HG03066 (cell line): ENCODE measurements around the gene DCT.
"Not testable (repeated sequence)": the region's sequence is repeated elsewhere in the genome, so short reads cannot be mapped to it uniquely, and the experiment has no call there.

ENCODE experiments used
- ATAC-seq: cut with Tn5 transposase; IDR thresholded peaks from one replicate; pipeline ENCODE4 v1.9.1; 2021; ENCODE audit warnings: low read depth; ENCODE audit not compliant: unreplicated experiment

DCT gene

GRCh38 chr13:94479616-94480015, at the start of gene DCT:
Gene DCT, minus strand, starts transcription at chr13:94479682. Its CDS starts 427 bp downstream, at chr13:94479255.
- no peak for ATAC-seq

DNA sequence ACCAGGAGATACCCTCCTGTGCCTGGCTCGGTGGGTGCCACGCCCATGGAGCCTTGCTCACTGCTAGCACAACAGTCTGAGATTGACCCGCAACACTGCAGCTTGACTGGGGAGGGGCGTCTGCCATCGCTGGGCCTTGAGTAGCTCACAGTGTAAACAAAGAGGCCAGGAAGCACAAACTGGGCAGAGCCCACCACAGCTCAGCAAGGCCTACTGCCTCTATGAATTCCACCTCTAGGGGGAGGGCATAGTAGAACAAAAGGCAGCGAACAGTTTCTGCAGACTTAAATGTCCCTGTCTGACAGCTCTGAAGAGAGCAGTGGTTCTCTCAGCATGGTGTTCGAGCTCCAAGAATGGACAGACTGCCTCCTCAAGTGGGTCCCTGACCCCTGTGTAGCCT, 47.5 kb upstream of the DCT start:
- not testable (repeated sequence) for ATAC-seq

- no peak for ATAC-seq
These were observed 46.3 kb upstream of the DCT start for GRCh38 chr13:94525781-94526180.

DNA sequence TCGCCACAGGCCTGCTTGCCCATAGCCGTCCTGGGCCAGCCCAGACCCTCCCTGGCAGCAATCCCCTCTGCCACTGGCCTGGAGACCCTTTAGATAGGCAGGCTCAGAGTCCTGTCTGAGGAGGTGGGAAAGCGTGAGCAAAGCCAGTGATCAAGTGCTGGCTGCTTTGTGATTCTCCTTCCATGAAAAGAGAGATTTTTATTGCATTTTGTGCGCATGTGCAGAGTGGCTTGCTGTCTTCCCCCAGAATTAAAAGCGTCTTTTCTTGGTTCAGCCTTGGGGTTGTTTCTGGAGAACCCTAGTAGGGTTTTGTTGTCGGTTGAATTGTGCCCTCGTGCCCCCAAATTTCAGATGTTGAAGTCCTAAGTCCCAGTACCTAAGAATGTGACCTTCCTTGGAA, 44.9 kb upstream of the DCT start:
- no peak for ATAC-seq

DNA sequence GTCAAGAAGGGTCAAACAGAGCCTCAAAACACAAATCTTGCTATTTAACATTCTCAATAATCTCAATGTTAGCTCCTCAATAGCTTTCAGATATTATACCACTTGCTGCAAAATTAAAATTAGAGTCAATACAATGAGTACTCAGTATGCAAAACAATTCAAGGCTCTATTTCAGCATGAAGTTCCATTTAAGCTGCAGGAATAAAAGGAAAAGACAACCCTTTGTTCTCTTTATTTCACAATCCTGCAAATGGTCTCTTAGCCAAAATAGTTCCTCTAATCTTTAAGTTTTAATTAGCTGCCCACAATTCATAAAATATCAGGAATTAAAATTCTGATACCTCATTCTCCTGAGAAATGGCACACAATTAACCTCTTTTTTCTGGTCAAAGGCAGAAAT, 40.5 kb upstream of the DCT start:
- ATAC-seq = no peak

GRCh38 chr13:94516456-94516855, 37.0 kb upstream of the DCT start:
- ATAC-seq = no peak

DNA sequence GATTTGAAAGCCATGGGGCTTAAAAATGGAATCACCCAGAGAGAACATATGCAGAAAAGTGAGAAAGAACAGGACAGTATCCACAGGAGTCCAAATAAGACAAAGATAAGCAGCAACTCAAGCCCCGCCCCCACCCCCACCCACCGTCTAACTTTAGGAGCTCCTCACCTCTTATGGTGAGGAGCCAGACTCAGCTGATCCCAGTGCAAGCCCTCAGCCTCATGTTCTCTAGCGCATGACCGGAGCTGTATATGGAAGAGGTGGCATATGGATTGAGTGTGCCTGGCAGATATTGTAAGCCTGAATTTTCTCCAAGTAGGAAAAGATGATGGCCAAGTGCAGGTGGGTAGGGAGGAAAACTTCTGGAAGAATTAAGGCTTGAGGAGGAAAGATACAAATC, 36.4 kb upstream of the DCT start:
- no peak for ATAC-seq

- ATAC-seq = no peak
These were observed 35.9 kb upstream of the DCT start for GRCh38 chr13:94515374-94515773.

DNA sequence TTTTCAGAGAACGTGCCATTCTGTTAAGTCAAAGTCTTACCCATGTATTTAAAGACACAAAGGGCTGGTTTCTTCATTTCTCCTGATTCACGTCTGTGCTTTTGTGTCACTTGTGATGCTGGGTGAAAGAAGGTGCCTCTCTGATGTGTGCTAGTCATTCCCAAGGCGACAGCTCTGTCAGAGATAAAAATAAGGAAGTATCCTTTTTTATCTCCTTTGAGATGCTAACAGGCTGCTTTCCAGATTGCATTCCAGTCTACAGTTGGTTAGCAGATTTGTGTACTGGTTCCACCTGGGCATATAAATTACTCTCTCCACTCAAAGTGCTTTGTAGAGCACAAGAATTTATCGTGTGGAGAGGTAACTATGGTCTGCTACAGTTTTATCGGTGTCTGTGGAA, 33.5 kb upstream of the DCT start:
- ATAC-seq = no peak

DNA sequence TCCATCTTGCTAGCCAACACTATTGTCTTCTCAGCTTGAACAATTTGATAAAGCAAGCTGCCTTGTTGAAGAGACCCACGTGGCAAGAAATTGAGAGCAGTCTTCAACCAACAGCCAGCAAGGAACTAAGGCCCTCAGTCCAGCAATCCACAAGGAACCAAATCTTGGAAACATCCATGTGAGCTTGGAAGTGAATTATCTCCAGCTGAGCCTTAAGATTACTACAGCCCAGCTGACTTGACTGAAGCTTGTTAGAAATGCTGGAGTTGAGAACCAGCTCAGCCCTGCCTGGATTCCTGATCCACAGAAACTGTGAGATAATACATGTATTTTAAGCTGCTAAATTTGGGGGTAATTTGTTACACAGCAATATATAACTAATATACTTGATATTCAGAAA, 26.2 kb upstream of the DCT start:
- no peak for ATAC-seq

DNA sequence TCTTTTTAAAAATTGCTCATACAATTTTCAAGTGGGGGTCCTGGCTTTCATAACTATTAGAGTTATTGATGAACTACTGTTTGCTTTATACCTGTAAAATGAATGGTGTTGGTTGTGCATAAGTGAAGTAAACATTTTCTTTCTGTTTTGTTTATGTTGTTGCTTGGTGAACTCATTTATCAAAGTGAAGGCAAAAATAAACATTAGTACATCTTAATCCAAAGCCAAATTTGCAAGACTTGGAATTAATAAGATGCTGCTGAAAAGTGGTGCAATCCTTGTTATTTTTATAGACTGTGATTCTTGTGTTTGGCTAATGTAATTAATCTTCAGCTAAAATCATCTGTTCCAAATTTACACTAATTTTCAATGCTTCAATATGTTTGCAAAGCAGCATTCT, 24.4 kb upstream of the DCT start:
- no peak for ATAC-seq

DNA sequence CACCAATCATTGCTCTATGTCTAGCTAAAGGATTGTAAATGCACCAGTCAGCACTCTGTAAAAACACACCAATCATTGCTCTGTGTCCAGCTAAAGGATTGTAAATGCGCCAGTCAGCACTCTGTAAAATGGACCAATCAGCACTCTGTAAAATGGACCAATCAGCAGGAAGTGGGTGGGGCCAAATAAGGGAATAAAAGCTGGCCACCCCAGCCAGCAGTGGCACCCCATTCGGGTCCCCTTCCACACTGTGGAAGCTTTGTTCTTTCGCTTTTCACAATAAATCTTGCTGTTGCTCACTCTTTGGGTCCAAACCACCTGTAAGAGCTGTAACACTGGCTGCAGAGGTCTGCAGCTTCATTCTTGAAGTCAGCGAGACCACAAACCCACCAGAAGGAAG, 19.3 kb upstream of the DCT start:
- ATAC-seq = not testable (repeated sequence)

DNA sequence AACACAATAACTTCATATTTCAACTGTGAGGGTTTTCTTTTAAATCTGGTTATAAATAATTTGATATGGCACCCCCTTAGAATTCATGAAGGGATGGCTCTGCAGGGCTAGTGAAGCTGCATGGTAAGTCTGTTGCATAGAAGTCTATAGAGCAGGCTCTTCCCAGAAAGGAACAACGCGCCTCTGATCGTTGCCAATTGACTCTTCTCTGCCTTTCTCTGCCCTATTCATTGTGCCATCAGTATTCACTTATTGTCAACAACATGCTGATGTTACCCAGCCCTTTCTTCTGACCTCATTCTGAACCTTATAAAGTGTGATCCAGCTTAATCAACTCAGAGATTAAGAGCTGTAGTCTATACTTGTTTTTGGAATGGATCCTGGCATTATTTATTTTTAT, 16.3 kb upstream of the DCT start:
- ATAC-seq = no peak

- ATAC-seq = no peak
These were observed 14.5 kb upstream of the DCT start for GRCh38 chr13:94494026-94494425.

DNA sequence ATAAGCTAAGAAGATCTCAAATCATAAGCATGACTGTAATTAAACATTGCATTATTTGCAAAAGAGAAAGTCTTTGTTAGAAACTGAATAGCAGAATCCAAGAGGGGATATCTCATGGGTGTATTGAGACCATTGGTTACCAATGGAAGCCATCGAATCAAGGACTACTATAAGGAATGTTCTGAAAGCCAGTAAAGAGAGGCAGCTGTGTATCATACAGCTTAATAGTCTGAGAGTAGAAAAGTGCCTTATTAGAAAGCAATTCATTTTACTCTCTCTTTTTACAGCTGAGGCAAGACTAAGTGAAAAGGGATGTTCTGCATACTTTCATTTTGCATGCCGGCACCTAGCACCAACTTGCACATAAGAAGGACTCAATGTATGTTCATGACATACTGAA, 7.6 kb upstream of the DCT start:
- ATAC-seq = no peak

DNA sequence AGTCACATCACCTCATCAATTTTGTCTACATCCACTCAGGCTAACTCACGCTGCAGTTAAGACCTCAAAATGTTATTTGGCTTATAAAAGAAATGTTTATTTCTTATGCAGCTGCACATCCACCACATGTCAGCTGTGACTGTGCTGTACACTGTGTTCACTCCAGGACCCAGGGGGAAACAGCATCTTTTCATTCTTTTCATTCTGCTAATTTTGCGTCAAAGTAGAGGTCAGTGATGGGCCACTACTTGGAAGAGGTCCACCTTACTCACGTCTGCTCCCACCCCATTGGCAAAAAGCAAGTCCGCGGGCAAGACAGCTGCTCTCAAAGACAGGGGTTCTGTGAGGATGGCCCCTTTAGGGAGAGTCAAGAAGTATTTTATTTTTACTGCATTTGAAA, 4.5 kb upstream of the DCT start:
- no peak for ATAC-seq

DNA sequence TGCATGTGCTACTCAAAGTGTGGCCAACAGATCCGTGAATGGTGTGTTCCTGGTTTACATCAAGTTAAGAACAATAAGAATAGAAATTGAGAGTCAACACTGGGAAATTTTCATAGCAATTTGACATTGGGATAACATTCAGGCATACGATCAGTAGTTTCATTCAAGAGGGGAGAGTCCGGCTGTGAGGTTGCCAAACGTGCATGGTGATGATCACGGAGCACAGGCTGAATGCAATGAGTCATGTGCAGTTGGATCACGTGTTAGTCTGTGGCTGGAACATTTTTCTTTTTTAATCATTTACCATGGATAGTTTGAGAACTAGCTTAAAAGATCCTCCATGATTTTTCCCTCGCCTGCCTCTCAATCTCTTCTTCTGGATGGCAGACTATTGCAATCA, 2.5 kb upstream of the DCT start:
- ATAC-seq = no peak

DNA sequence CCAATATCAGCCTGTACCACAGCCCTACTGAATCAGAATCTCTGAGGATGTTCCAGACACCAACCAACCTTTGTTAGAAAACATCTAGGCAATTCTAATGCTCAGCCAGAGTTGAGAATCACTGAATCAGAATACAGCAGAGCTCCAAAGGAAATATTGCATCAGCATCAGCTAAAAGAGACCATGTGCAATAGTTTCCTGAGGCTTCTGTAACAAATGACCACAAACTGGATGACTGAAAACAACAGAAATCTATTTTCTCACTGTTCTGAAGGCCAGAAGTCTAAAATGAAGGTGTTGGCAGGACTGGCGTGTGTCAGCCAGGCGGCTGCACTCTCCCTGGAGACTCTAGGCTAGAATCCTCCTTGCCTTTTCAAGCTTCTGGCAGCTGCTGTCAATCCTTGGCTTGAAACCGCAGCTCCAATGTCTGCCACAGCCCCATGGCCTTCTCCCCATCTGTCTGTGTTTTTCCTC, 1.2 kb upstream of the DCT start:
- ATAC-seq = no peak

- no peak for ATAC-seq
These were observed 569 bp downstream of the DCT start for GRCh38 chr13:94478913-94479312.

DNA sequence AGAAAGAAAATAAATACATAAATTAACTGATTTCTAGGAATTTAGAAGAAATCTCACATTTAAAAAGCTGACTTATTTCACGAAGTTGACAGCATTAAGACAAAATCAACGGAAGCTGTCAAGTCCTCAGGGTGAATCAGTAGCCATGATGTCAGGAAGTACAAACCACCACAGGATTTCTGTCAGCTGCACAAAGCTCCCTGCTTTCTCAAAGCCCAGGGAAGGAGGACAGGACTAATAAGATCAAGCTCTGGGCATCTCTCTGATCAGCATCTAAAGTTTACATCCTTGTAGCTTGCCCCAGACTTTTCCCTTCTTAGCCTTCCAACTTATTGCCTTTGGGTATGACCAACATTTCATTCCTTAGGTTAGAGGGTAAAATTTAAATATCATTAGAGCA, 9.4 kb downstream of the DCT start:
- no peak for ATAC-seq

- no peak for ATAC-seq
These were observed 14.7 kb downstream of the DCT start for GRCh38 chr13:94464771-94465170.

GRCh38 chr13:94462670-94463069, 16.8 kb downstream of the DCT start:
- ATAC-seq = no peak

- no peak for ATAC-seq
These were observed 20.4 kb downstream of the DCT start for GRCh38 chr13:94459116-94459515.
